ENCODE results near the gene MAP3K12. TPM values are rescaled to one million over a fixed set of nuclear protein-coding genes. Genes with fewer than 3 reads are reported as not detected.

MAP3K12 gene
- total and polyA plus RNA-seq, 2 of the 13 experiments (the other 11 are each of a cell fraction or from before 2014, with no cell fraction given): 0.20 to 1.1 TPM

GRCh38 chr12:53451661-53452158 lies 47.5 kb downstream of the MAP3K12 start, which contains the start of gene PCBP2 (continued):
- TF ChIP-seq ARID5B (CRISPR knock-in tag; IDR thresholded peaks at IDR 0.05) (peak; percentile 42; the same call in 1 of the 2 replicates), HMGA1 (CRISPR knock-in tag; conservative IDR thresholded peaks at IDR 0.05) (no peak), ARHGAP35 (CRISPR knock-in tag; IDR thresholded peaks at IDR 0.05; ENCODE audit: borderline replicate concordance) (no peak), ZNF383 (CRISPR knock-in tag; IDR thresholded peaks at IDR 0.05; ENCODE audit: borderline replicate concordance) (no peak), CERS6 (CRISPR knock-in tag; IDR thresholded peaks at IDR 0.05) (no peak), HMG20B (CRISPR knock-in tag; conservative IDR thresholded peaks at IDR 0.05) (no peak), KMT2B (CRISPR knock-in tag; IDR thresholded peaks at IDR 0.05) (peak; percentile 87), ZNF644 (CRISPR knock-in tag; IDR thresholded peaks at IDR 0.05; ENCODE audit: low read depth) (0 out of 2 replicates have a peak, but pooled peaks have one; percentile 19), FLYWCH1 (CRISPR knock-in tag; IDR thresholded peaks at IDR 0.05) (no peak), MAFF (IDR thresholded peaks at IDR 0.05; ENCODE audit: low read depth, low read length) (no peak), TEAD3 (CRISPR knock-in tag; optimal IDR thresholded peaks at IDR 0.05; ENCODE audit: borderline replicate concordance) (peak; percentile 82), BCL6 (CRISPR knock-in tag; IDR thresholded peaks at IDR 0.05) (peak; percentile 45; the same call in 1 of the 2 replicates), NR3C1 (CRISPR knock-in tag; IDR thresholded peaks at IDR 0.05) (no peak), CSRNP1 (CRISPR knock-in tag; IDR thresholded peaks at IDR 0.05) (peak; percentile 70; the same call in 1 of the 2 replicates), REL (CRISPR knock-in tag; conservative IDR thresholded peaks at IDR 0.05) (no peak), HDAC1 (CRISPR knock-in tag; IDR thresholded peaks at IDR 0.05) (peak; percentile 41), ADNP (CRISPR knock-in tag; IDR thresholded peaks at IDR 0.05) (no peak), DPF2 (CRISPR knock-in tag; IDR thresholded peaks at IDR 0.05; ENCODE audit: borderline replicate concordance, low read depth) (no peak), ZNF564 (CRISPR knock-in tag; IDR thresholded peaks at IDR 0.05) (no peak; the same call in 1 of the 2 replicates), DNMT1 (CRISPR knock-in tag; IDR thresholded peaks at IDR 0.05) (no peak), ZSCAN21 (CRISPR knock-in tag; IDR thresholded peaks at IDR 0.05; ENCODE audit: borderline replicate concordance) (peak; percentile 58; the same call in 1 of the 2 replicates)
- TF ChIP-seq, protein P1, sequence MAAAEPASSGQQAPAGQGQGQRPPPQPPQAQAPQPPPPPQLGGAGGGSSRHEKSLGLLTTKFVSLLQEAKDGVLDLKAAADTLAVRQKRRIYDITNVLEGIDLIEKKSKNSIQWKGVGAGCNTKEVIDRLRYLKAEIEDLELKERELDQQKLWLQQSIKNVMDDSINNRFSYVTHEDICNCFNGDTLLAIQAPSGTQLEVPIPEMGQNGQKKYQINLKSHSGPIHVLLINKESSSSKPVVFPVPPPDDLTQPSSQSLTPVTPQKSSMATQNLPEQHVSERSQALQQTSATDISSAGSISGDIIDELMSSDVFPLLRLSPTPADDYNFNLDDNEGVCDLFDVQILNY (CRISPR knock-in tag; conservative IDR thresholded peaks at IDR 0.05): no peak
- TF ChIP-seq, protein P2, sequence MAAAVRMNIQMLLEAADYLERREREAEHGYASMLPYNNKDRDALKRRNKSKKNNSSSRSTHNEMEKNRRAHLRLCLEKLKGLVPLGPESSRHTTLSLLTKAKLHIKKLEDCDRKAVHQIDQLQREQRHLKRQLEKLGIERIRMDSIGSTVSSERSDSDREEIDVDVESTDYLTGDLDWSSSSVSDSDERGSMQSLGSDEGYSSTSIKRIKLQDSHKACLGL (CRISPR knock-in tag; IDR thresholded peaks at IDR 0.05): 0 out of 2 replicates have a peak, but pooled peaks have one; percentile 6

Measured in HepG2 (cell line).